Amniotic stem cell (primary cell): ENCODE results near the gene KCNT2.
"Not testable (repeated sequence)": the region's sequence is repeated elsewhere in the genome, so short reads cannot be mapped to it uniquely, and the experiment has no call there.

ENCODE experiments used
- DNase-seq: peaks from one replicate; lab custom pipeline; 2025; lab: John Stamatoyannopoulos, UW

Gene KCNT2

GRCh38 chr1:196312739-196313138, 295.5 kb downstream of the KCNT2 start:
- DNase-seq = no peak

DNA sequence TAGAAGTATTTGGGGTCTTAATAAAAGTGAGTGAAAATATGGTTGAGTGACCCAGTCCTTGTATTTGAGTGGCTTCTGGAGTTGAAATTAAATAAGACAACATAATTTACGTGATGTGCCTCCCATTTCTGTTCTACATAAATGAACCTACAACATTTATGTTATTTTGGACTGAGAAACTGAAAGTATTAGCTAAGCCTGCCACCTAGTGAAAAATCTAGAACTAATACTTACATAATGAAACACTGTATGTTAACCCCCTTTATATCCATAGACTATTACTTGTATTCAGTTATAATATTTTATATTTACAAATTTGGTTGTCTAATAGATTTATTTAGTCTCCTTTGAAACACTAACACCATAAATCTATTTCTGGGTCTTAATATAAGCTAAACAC, 298.9 kb downstream of the KCNT2 start:
- peak; percentile 44 for DNase-seq

- DNase-seq = no peak
Observed at GRCh38 chr1:196308176-196308575, 300.1 kb downstream of the KCNT2 start.

DNA sequence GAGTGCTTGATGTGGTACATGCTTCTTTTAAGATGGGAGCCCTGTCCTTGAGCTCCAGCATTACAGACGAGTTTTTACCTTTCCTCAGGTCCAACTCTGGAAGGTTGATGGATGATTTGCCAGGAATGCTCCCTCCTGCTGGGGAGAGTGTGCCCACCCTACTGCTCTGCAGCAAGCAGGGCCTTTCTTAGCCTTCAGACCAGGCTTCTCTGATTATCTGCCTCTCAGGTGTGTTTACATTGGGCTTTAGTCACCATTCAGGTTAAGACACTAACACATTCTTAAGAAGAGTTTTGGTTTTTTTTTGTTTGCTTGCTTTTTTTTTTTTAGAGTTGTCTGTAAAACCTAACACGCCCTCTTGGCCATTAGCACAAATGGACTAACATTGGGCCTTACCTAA, 301.8 kb downstream of the KCNT2 start:
- DNase-seq = no peak

- no peak for DNase-seq
Observed at GRCh38 chr1:196305216-196305615, 303.0 kb downstream of the KCNT2 start.

GRCh38 chr1:196302981-196303380, 305.3 kb downstream of the KCNT2 start:
- DNase-seq = no peak

DNA sequence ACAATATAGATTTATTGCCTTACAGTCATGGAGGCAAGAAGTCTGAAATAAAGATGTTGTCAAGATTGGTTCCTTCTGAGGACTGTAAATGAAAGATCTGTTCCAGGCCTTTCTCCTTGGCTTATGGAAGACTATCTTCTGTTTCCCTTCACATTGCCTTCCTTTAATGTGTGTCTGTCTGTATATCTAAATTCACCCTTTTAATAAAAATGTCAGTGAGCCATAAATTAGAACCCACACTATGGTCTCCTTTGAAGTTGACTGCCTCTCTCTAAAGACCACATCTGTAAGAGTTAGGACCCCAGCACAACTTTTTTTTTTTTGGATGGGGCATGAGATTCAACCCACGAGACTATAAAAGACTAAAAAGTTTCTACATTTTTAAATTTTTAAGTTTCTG, 305.8 kb downstream of the KCNT2 start:
- no peak for DNase-seq

DNA sequence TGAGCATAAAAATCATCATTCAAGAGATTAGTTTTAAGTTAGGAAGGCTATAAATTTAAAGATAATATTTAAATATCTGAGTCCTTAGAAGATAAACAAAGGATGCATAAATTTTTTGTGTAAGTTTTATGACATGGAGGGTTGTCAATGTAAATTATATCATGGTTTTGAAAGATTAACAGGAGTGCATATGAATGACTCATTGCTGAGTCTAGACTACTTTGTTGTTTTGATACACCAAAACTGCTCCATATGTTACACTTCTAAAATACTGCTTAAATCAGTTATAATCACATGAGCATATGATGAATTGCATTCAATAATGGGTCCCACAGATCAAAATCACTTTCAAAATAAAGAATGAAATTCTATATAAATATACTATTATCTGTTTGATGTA, 312.5 kb downstream of the KCNT2 start:
- DNase-seq = no peak

- no peak for DNase-seq
Observed at GRCh38 chr1:196278816-196279215, 329.4 kb downstream of the KCNT2 start.

GRCh38 chr1:196277860-196278259, 330.4 kb downstream of the KCNT2 start:
- DNase-seq = no peak

- no peak for DNase-seq
Observed at GRCh38 chr1:196271212-196271947, 336.9 kb downstream of the KCNT2 start.

DNA sequence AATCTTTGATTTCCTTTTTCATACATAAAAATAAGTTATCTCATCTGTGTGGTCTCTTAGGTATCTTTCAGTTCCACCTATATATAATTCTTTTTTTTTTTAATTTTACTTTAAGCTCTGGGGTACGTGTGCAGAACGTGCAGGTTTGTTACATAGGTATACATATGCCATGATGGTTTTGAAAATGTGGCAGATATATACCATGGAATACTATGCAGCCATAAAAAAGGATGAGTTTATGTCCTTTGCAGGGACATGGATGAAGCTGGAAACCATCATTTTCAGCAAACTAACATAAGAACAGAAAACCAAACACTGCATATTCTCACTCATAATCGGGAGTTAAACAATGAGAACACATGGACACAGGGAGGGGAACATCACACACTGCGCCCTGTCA, 345.2 kb downstream of the KCNT2 start:
- not testable (repeated sequence) for DNase-seq

DNA sequence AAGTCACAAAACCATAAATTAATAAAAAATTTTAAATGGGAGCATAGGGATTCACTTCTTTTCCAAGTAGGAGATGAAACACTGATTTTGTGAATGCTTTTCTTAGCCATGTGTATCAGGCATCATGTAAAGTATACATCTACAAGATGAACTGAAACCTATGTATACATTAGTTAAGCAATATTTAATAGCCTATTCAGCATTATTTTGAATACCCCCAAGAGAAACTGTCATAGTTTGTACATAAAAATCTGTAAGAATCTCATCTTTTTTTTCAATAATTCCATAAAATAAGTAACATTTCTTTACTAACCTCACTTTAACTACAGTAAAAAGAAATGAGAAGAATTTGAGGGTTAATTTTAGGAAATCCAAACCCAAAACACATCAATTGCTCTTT, 348.0 kb downstream of the KCNT2 start:
- no peak for DNase-seq

- no peak for DNase-seq
Observed at GRCh38 chr1:196259316-196259715, 348.9 kb downstream of the KCNT2 start.

GRCh38 chr1:196255762-196256161, 352.5 kb downstream of the KCNT2 start:
- no peak for DNase-seq

DNA sequence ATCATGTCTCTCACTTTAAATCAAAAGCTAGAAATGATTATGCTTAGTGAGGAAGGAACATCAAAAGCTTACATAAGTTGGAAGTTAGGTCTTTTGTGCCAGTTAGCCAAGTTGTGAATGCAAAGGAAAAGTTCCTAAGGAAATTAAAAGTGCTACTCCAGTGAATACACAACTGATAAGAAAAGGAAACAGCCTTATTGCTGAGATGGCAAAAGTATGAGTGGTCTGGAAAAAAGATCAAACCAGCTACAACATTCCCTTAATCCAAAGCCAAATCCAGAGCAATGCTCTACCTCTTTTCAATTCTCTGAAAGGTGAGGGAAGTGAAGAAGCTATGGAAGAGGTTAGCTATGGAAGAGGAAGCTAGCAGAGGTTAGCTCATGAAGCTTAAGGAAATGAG, 378.7 kb downstream of the KCNT2 start:
- DNase-seq = no peak

DNA sequence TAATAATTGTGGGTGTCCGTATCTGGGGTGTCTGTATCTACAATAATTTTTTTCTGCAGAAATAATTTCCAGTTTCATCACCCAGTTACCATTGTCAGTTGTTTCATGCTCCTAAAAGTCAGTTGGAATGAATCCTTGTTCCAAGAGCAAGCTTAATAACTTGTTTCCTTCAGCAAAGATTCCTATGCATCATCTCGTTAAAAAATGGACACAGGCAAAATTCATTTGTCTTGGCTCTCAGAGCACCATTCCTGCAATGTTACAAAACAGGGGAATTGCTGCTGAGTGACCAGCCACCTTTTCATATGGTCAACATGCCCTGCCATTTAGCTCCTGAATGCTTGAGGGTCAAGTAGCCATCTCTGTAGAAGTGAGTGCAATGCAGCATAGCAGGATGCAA, 393.4 kb downstream of the KCNT2 start:
- DNase-seq = no peak

- DNase-seq = no peak
Observed at GRCh38 chr1:196209983-196210382, 398.3 kb downstream of the KCNT2 start.

DNA sequence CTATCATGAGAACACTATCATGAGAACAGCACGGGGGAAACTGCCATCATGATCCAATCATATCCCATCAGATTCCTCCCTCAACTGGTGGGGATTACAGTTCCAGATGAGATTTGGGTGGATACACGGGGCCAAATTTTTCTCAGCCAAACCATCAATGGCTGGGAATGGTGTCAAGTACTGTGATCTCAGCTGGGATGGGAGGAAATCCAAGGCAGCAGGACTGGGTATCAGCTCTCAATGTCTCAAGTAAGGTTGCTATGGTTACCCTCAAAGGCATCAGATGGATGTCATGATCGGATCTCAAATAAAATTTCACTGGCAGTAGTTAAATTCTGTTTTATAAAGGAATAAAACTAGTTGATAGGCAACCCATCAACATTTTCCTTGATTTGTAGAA, 399.0 kb downstream of the KCNT2 start:
- DNase-seq = no peak

GRCh38 chr1:196207612-196208217, 400.5 kb downstream of the KCNT2 start:
- no peak for DNase-seq

GRCh38 chr1:196205882-196206281, 402.4 kb downstream of the KCNT2 start:
- no peak for DNase-seq

- DNase-seq = no peak
Observed at GRCh38 chr1:196196486-196196885, 411.8 kb downstream of the KCNT2 start.

DNA sequence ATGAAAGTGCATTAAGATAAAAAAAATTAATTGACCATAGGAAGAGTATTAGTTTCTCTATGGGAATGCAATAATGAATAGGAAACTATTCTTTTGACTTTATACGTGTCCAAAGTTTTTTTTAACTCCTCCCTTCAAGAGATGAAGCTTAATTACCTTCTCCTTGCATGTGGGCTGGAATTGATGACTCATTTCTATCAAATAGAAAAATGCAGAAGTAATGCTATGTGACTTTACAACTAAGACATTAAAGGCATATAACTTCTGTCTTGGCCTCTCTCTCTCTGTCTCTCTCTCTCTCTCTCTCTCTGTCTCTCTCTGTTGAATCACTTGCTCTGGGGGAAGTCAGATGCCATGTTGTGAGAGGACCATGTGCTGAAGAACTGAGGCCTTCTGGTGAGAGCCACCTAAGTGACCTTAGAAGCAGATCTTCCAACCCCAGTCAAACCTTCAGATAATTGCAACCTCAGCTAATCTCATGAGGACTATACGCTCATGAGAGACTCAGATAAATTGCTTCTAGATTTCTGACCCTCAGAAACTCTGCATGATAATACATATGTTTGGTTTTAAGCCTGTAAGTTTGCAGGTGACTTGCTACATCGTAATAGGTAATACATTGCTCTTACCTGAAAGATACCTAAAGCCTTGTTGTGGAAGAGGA, 414.2 kb downstream of the KCNT2 start:
- DNase-seq = no peak
